Measurements from ENCODE around the gene TMX3.

- TF ChIP-seq EZH2phosphoT487 (IDR thresholded peaks at IDR 0.05) = no peak
- no peak for TF ChIP-seq CTCF (IDR thresholded peaks at IDR 0.05)
Measured at GRCh38 chr18:68722821-68723220, 7.9 kb upstream of the TMX3 start.

All from neural progenitor cell (in vitro differentiated cells).